Esophagus squamous epithelium (tissue), 4 donors: ENCODE data around the gene KL.

ENCODE experiments used
- POLR2A ChIP-seq, 4 donors: fragments of 450-650 bp; IDR thresholded peaks; one replicate each; pipeline ENCODE4 v1.6.1; 2017; ENCODE audit warnings: antibody characterized with exemption in 4 of 4, mild to moderate bottlenecking in 4 of 4, moderate library complexity in 3 of 4
- TF ChIP-seq, protein P1 (sequence below), 6 experiments: fragments of 450-650 bp in 4 of 6; fragments of 200-600 bp in 2 of 6; sonication (generic) in 2 of 6; IDR thresholded peaks; one replicate each; pipeline ENCODE4 v1.5.1; 2016 to 2019; ENCODE audit warnings: antibody characterized with exemption in 6 of 6, mild to moderate bottlenecking in 4 of 6, moderate library complexity in 4 of 6

DNA sequence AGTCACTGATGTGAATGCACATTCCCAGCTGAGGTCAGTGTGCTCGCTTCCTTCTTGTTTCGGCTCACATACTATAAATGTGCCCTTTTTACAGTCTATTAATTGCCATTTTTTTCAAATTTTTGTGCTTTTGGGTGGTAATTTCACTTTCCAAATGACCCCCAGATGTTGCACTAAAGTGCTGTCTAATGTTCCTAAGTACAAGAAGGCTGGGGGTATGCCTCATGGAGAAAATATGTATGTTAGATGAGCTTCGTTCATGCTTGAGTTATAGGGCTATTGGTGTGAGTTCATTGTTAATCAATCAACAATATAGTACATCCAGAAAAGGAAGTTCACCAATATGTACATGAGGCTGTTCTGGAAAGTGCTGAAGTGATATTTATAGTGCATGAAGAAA lies 84.7 kb downstream of the KL start:
- TF ChIP-seq, protein P1, sequence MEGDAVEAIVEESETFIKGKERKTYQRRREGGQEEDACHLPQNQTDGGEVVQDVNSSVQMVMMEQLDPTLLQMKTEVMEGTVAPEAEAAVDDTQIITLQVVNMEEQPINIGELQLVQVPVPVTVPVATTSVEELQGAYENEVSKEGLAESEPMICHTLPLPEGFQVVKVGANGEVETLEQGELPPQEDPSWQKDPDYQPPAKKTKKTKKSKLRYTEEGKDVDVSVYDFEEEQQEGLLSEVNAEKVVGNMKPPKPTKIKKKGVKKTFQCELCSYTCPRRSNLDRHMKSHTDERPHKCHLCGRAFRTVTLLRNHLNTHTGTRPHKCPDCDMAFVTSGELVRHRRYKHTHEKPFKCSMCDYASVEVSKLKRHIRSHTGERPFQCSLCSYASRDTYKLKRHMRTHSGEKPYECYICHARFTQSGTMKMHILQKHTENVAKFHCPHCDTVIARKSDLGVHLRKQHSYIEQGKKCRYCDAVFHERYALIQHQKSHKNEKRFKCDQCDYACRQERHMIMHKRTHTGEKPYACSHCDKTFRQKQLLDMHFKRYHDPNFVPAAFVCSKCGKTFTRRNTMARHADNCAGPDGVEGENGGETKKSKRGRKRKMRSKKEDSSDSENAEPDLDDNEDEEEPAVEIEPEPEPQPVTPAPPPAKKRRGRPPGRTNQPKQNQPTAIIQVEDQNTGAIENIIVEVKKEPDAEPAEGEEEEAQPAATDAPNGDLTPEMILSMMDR (IDR thresholded peaks at IDR 0.05): no peak
- no peak for TF ChIP-seq POLR2A (IDR thresholded peaks at IDR 0.05)
